ENCODE measurements around the gene PTGES3.

The PTGES3 gene

DNA sequence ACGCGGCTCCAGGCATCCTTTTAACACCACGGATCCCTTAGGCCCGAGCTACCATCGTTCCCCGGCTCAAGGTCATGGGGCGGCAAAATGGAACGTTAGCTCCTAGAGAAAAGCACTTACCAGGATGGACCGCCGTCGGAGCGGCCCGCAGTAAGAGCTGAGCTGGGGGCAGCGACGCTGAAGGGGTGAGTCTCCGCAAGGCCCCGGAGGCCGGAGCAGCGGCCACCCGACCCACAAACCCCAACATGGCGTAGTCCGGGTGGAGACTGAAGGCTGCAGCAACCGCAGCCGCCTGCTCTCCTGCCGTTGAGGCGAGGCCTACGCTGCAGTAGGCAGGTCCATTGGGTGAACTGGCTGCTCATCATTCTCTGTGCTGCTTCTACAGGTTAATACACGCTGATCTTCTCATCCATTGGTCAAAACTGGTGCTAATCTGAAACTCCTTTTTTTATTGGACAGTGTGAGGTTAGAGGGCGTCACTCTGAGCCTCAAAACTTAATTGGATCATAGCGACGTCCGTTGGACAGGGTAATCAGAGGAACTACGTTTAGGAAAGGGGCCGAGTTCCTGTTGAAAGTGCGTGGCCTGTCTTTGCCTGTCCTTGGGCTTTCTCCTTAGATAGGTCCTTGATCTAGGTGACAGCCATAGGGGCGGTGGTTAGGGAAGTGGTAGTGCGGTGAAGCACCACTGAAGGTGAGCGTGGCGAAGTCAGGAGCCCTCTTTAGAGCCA, 42.2 kb downstream of the PTGES3 start, which contains the start of gene ATP5F1B:
TSS of gene ATP5F1B (minus strand) at position 268 of the 730 bp plus-strand sequence. CDS start at position 247, 21 bp downstream.
- Histone ChIP-seq H3K4me1 (ENCODE audit: insufficient read depth, low read length) (peaks cover 7% of the 10 kb centered on the region), H3K36me3 (ENCODE audit: insufficient read depth, low read length) (peaks cover 42% of the 10 kb centered on the region), H3K27me3 (ENCODE audit: insufficient read depth, low read length) (no peaks in the 10 kb centered on the region), H3K9me3 (ENCODE audit: insufficient read depth, low read depth, low read length) (no peaks in the 10 kb centered on the region), H3K4me3 (ENCODE audit: low read length) (peak within 1 kb of the TSS; percentile 89), H3K9ac (ENCODE audit: low read depth, low read length) (peak within 1 kb of the TSS; percentile 92), H3K27ac (ENCODE audit: low read depth, low read length) (peak within 1 kb of the TSS; percentile 75)
- WGBS, result 2% methylated on average over 39 of the region's 39 CpGs

DNA sequence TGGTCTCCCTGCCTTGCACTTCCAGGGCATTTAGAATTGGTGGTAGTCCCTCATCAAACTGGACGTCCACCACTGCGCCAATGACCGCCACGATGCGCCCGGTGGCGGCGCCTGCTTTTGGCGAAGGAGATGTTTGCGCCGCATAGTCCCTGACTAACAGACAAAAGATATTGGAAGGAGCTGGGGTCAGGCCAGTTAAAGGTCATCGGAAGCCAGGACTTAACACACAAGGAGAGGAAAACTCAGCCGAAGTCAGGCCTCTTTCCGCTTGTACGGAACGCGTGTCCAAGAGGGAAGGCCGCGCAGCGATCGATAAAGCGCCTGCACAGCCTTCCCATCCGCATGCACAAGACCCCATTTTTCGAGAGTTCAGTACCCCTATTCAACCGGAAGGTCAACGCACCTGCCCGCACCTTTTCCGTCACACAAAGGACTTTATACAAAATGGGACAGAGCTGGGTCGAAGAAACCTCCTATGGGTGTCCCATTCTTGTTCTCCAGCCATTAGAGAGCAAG, 42.8 kb downstream of the PTGES3 start:
- peak overlapping the region; percentile 92 for H3K9ac ChIP-seq (ENCODE audit: low read depth, low read length)
- H3K27ac ChIP-seq (ENCODE audit: low read depth, low read length), result peak overlapping the region; percentile 75
- peaks cover 48% of the 10 kb centered on the region for H3K36me3 ChIP-seq (ENCODE audit: insufficient read depth, low read length)
- peak overlapping the region; percentile 89 for H3K4me3 ChIP-seq (ENCODE audit: low read length)
- H3K9me3 ChIP-seq (ENCODE audit: insufficient read depth, low read depth, low read length), result no peaks in the 10 kb centered on the region
- peaks cover 7% of the 10 kb centered on the region for H3K4me1 ChIP-seq (ENCODE audit: insufficient read depth, low read length)
- under 1% methylated on average over 29 of the region's 29 CpGs for WGBS
- H3K27me3 ChIP-seq (ENCODE audit: insufficient read depth, low read length), result no peaks in the 10 kb centered on the region

DNA sequence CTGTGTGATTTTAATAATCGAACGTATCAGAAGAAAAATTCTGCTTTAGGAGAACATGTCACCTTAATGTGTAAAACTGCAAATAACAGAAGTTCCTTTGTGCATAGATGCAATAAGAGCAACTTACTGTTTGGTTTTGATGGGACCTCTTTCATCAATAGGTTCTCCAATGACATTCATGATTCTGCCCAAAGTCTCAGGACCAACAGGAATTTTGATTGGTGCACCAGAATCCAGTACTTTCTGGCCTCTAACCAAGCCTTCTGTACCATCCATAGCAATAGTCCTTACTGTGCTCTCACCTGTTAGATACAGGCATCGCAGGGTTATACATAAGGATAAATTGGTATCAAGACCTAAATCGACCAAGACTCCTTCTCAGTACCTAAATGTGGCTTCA, 43.4 kb downstream of the PTGES3 start:
- WGBS, result 58% methylated on average over 4 of the region's 4 CpGs
- no peak overlapping the region for H3K27ac ChIP-seq (ENCODE audit: low read depth, low read length)

DNA sequence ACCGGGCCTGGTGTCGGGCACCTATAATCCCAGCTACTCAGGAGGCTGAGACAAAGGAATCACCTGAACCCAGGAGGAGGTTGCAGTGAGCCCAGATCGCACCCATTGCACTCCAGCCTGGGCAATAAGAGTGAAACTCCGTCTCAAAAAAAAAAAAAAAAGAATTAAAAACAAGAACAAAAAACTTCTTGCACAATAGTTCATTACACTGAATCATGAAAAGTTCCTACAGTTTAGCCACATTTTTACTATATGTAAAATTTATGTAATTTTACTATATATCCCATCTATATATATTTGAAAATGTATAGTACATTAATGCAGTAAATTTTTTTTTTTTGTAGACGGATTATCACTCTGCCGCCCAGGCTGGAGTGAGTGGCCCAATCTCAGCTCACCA, 46.9 kb downstream of the PTGES3 start:
- Histone ChIP-seq H3K27ac (ENCODE audit: low read depth, low read length) (no peak overlapping the region), H3K9me3 (ENCODE audit: insufficient read depth, low read depth, low read length) (no peaks in the 10 kb centered on the region), H3K27me3 (ENCODE audit: insufficient read depth, low read length) (no peaks in the 10 kb centered on the region), H3K36me3 (ENCODE audit: insufficient read depth, low read length) (peaks cover 80% of the 10 kb centered on the region), H3K4me1 (ENCODE audit: insufficient read depth, low read length) (peaks cover 10% of the 10 kb centered on the region), H3K4me3 (ENCODE audit: low read length) (no peak overlapping the region), H3K9ac (ENCODE audit: low read depth, low read length) (no peak overlapping the region)
- 97% methylated on average over 6 of the region's 6 CpGs for WGBS

More for the DNA sequence above, 43.4 kb downstream of the PTGES3 start:
- Histone ChIP-seq H3K4me3 (ENCODE audit: low read length) (peak overlapping the region; percentile 89), H3K27me3 (ENCODE audit: insufficient read depth, low read length) (no peaks in the 10 kb centered on the region), H3K9ac (ENCODE audit: low read depth, low read length) (peak overlapping the region; percentile 92), H3K36me3 (ENCODE audit: insufficient read depth, low read length) (peaks cover 54% of the 10 kb centered on the region), H3K9me3 (ENCODE audit: insufficient read depth, low read depth, low read length) (no peaks in the 10 kb centered on the region), H3K4me1 (ENCODE audit: insufficient read depth, low read length) (peaks cover 7% of the 10 kb centered on the region)

DNA sequence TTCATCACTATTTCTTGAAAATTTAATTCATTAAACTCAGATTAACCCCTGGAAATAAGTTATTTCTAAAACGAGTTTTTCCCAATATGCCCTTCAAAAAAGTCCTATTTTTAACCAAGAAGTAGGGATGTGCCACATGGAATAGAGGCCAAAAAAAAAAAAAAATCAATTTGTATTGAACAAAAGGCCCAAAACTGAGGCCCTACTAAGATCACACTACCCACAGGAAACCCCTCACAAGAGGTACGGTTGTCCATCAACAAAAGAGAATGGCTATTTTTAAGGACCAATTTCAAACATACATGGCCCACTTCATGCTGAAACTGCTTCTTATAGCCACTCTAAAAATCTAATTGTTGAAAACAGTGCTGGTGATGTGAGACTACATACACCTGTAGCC, 50.5 kb downstream of the PTGES3 start:
- WGBS, result 76% methylated on average over 2 of the region's 2 CpGs
- Histone ChIP-seq H3K4me1 (ENCODE audit: insufficient read depth, low read length) (peaks cover 18% of the 10 kb centered on the region), H3K27me3 (ENCODE audit: insufficient read depth, low read length) (no peaks in the 10 kb centered on the region), H3K27ac (ENCODE audit: low read depth, low read length) (no peak overlapping the region; the same call in 1 of the 2 replicates), H3K9me3 (ENCODE audit: insufficient read depth, low read depth, low read length) (no peaks in the 10 kb centered on the region), H3K36me3 (ENCODE audit: insufficient read depth, low read length) (peaks cover 56% of the 10 kb centered on the region), H3K9ac (ENCODE audit: low read depth, low read length) (no peak overlapping the region), H3K4me3 (ENCODE audit: low read length) (no peak overlapping the region)

DNA sequence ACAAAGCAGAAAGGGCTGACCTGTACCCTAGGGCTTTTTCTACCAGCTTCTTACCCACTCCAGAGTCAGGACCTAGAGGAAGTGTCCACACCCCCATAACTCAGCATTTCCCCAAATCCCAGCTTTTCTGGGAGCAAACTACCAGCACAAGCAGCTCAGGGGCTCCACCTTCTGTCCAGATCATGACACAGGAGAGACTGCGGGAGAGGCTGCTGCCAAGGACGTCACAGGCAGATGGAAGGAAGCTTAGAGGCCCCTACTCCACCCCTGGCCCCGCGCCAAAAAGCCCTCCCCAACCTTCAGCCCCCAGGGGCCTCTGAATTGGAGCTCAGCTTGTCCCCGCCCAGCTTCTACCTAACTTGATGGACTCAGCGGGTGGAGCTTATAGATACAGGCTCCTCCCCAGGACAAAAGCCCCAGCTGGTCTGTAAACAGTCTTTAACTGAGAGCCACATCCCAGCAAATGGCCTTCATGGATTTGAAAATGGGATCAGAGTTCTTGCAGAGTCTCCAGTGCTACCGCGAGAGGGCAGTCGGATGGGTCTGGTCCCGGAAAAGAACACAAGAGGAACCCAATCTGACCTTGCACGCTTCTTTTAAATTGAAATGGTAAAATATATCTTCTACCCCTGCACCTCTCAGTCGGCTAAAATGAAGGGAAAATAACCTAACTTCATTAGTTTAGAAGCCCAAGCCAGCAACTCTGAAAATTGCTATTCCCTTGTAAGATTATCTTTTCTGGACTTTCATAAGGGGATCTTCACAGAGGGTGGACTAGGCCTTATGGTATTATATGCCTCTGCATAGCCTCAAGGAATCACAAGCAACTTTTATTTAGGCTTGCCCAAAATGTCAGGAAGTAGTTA, 51.2 kb downstream of the PTGES3 start:
- 7% methylated on average over 12 of the region's 12 CpGs for WGBS
- Histone ChIP-seq H3K27ac (ENCODE audit: low read depth, low read length) (peak overlapping the region; percentile 76; the same call in 1 of the 2 replicates), H3K27me3 (ENCODE audit: insufficient read depth, low read length) (no peaks in the 10 kb centered on the region), H3K9ac (ENCODE audit: low read depth, low read length) (0 out of 2 replicates have a peak overlapping the region, but pooled peaks have one; percentile 1), H3K4me1 (ENCODE audit: insufficient read depth, low read length) (peaks cover 24% of the 10 kb centered on the region), H3K9me3 (ENCODE audit: insufficient read depth, low read depth, low read length) (no peaks in the 10 kb centered on the region), H3K4me3 (ENCODE audit: low read length) (peak overlapping the region; percentile 80), H3K36me3 (ENCODE audit: insufficient read depth, low read length) (peaks cover 48% of the 10 kb centered on the region)

DNA sequence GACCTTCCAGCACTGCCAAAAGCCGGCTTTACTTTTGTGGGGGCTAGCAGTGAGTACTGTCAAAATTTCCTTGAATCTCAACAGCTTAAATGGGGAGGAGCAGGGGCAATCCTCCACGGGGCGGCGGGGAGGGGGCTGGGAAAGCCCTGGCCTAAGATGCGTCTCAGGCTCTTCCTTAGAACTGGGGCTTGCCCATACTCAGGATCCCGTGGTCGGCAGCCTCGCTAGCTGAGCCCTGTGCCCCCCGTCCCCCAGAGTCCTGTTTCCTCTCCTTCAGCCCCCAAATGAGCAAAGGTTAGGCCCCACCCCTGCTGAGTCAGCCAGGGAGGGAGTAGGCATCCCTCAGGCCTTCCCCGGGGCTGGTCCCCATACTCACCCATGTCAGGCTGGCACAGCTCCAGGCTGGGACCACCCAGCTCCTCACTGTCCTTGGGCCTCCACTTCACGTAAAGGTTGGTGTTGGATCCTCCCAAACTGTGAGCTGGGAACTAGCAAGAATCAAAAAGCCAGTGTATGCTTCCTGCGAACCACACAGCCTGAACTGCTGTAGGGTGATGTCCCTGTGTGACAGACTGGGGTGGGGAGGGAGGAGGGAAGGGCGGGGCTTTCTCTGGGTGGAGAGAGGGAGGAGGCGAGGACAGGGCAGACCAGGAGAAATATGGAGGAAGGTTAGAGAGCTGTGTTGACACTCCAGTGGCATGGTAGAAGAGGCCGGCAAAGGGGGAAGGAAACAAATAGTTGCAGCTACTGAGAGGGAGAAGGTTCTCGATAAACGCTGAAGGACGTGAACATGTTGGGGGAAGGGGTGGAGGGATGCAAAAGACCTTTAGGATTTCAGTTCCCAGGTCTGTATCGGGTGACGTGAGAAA, 52.0 kb downstream of the PTGES3 start:
- Histone ChIP-seq H3K27me3 (ENCODE audit: insufficient read depth, low read length) (no peaks in the 10 kb centered on the region), H3K4me1 (ENCODE audit: insufficient read depth, low read length) (peaks cover 30% of the 10 kb centered on the region), H3K27ac (ENCODE audit: low read depth, low read length) (peak overlapping the region; percentile 76; the same call in 1 of the 2 replicates), H3K9ac (ENCODE audit: low read depth, low read length) (peak overlapping the region; percentile 54; the same call in 1 of the 2 replicates), H3K36me3 (ENCODE audit: insufficient read depth, low read length) (peaks cover 40% of the 10 kb centered on the region), H3K9me3 (ENCODE audit: insufficient read depth, low read depth, low read length) (no peaks in the 10 kb centered on the region), H3K4me3 (ENCODE audit: low read length) (peak overlapping the region; percentile 80)
- 2% methylated on average over 20 of the region's 20 CpGs for WGBS

DNA sequence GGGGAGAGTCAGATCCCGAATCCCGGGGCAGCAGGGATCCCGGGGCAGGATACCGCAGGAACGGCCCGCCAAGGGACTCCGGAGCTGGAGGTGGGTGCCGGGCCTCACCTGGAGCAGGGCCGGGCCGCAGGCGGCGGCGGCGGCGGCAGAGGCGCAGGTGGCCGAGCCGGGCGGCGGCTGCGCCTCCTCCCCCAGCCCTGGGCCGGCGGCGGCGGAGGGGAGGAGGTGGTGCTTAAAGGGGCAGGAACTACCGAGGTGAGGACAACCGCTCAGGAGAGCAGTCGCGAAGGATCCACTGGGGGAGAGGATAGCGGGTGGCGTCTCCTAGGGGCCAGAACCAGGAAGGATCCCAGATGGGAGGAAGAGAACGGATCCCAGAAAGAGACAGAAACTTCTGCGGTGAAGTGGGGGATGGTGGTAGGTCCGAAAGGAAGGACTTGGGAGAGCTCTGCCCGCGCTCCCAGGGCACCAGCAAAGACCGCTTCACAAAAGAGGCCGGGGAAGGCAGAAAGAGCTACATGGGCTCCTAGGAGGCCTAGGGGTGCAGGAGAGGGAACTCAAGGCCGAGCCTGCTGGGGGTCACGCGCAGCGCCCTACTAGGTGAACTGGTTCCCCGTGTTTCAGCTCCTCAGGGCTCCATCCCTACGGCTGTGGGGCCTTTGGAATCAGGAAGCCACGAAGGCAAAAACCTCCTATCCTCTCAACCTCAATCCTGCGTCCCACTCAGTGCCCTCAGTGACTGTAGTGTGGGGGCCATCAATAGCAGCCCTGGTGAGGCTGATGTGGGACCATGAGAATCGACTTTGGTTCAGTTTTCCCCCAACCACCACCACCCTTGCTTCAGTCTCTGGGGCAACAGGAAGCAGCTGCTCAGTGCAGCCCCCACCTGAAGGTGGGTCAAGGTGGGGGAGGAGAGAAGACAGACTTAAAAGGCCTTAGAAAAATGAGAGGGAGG, 53.0 kb downstream of the PTGES3 start:
- peak overlapping the region; percentile 80 for H3K4me3 ChIP-seq (ENCODE audit: low read length)
- H3K4me1 ChIP-seq (ENCODE audit: insufficient read depth, low read length), result peaks cover 35% of the 10 kb centered on the region
- H3K36me3 ChIP-seq (ENCODE audit: insufficient read depth, low read length), result peaks cover 31% of the 10 kb centered on the region
- H3K9ac ChIP-seq (ENCODE audit: low read depth, low read length), result peak overlapping the region; percentile 61
- no peaks in the 10 kb centered on the region for H3K9me3 ChIP-seq (ENCODE audit: insufficient read depth, low read depth, low read length)
- H3K27ac ChIP-seq (ENCODE audit: low read depth, low read length), result peak overlapping the region; percentile 76; the same call in 1 of the 2 replicates
- 1% methylated on average over 47 of the region's 47 CpGs for WGBS
- no peaks in the 10 kb centered on the region for H3K27me3 ChIP-seq (ENCODE audit: insufficient read depth, low read length)

DNA sequence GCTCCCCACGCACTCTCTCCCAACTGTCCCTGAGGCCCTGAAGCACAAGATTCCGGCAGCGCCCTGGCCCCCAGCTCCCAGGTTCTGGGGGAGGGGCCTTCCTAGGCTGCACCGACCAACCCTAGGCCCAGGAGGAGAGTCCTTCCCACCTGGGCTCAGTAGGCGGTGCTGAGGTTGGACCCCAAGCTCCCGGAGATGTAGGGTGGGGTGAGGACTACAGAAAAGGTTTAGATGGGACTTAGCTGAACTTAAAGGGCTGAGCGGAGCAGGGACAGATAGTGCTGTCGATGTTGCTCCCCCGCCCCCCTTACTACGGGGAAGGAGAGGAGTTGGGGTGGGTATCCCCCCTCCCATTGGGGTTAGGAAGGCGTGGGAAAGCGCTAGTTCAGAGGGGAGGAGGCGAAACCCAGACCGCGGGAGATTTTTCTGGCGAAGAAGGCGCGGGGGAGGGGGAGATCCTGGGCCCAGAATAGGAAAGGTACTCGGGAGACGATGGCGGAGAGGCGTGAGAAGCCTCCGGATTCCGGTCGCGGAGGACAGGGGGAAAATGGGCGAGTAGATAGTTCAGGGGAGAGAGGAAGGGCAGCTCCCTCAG, 53.7 kb downstream of the PTGES3 start:
- WGBS, result under 1% methylated on average over 23 of the region's 27 CpGs
- peaks cover 35% of the 10 kb centered on the region for H3K4me1 ChIP-seq (ENCODE audit: insufficient read depth, low read length)
- H3K27ac ChIP-seq (ENCODE audit: low read depth, low read length), result peak overlapping the region; percentile 36; the same call in 1 of the 2 replicates

More for the DNA sequence above, 53.7 kb downstream of the PTGES3 start:
- peak overlapping the region; percentile 61 for H3K9ac ChIP-seq (ENCODE audit: low read depth, low read length)
- no peaks in the 10 kb centered on the region for H3K9me3 ChIP-seq (ENCODE audit: insufficient read depth, low read depth, low read length)
- peaks cover 23% of the 10 kb centered on the region for H3K36me3 ChIP-seq (ENCODE audit: insufficient read depth, low read length)
- H3K27me3 ChIP-seq (ENCODE audit: insufficient read depth, low read length), result no peaks in the 10 kb centered on the region
- peak overlapping the region; percentile 80 for H3K4me3 ChIP-seq (ENCODE audit: low read length)

All from HUES64 (cell line).